Stimulated activated CD8-positive, alpha-beta memory T cell treated with anti-CD3 and anti-CD28 coated beads, Interleukin-15, amount 100 ng/mL, for 48 hours (primary cell): ENCODE data around the gene SPATA33.

Experiments
- DNase-seq, 2 donors: peaks; one replicate each; pipeline ENCODE4 v3.0.0-alpha.2; 2020; ENCODE audit warnings: low read depth in 2 of 2

Gene SPATA33

DNA sequence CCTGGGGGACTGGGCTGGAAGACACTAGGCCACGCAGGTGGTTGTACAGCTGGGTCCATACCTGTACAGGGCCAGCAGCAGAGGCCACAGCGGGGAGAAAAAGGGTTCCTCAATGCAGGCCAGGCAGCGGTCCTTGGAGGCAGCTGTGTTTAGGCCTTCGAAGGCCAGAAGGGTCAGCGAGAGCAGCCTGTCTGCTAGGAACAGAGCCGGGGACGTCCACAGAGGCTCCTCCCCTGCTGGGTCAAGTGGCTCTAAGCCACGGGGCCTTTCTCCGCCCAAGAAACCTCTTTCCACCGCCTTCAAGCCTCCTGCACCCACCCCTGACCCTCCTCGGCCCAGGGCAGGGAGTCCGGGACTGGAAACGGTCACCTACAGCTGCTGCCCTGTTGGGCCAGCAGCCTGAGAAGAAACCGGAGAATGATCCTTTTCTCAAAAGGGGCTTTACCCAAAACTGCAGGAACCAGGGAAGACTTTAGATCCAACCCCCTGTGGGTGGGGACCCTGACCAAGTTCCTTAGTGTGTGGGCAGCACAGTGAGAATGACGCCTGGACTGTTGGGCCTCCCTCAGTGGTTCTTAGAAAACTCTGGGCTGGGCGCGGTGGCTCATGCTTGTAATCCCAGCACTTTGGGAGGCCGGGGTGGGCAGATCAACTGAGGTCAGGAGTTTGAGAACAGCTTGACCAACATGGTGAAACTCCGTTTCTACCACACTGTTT lies 52.2 kb downstream of the SPATA33 start:
- DNase-seq, result no peak

DNA sequence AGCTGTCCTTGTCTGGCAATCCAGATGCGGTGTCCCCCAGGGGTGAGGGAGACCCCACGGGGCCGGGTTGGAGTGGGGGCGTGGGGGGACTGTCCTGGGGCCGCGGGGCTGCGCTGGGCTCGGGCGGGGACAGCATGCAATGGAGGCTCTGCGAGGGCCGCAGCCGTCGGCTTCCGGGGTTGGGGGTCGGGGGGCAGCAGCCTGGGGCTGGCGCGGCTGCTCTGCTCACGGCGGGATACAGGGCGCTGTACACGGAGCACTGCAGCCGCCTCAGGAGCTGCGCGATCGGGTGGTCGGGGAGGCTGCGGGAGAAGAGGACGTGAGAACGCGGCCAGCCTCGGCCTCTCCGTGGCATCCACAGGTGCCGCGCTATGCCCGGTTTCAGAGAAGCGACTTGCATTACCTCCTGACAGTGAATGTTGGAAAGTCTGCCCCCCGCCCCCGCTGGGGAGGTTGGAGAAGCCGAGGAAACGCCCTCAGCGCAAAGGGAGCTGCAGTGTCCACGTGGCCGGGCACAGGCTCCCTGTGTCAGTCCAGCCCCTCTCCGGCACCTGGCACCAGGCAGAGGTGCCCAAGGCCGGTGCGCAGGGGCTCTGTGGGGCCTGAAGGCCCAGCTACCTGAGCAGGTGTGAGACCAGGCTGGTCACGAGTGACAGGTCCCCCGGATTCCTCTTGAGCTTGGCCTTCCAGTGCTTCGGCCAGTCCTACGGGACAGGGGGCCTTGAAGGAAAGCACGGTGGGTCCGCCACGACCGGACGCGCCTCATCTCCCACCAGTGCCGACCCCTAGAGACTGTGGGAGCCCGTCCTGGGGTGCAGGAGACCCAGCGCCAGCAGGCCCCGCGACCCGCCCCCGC lies 53.3 kb downstream of the SPATA33 start:
- DNase-seq, result no peak

DNA sequence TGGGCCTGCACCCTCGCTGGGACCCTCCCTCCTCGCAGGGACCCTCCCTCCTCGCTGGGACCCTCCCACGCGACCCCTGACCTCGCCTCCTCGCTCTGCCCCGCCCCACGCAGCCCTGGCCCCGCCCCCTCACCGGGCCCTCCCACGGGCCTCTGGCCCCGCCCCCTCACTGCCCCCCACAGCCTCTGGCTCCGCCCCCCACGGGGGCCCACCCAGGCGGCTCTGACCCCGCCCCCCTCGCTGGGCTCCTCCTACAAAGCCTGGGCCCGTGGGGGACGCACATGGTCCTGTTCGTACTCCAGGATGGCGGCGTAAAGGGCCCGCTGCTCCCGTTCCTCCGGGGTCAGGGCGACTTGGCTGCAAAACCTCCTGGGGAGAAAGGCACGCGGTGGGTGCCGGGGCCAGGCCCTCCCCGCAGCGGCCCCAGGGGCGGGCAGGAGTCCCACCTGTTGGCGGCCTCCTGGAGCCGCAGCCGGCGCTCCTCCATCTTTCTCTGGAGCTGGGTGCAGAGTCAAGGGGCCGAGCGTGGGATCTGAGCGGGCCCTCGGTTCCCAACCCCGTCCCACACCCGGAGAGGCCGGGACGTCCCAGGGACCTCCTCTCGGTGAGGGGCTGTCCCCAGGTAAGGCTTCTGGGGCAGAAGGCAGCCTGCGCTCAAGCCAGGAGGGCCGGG lies 54.1 kb downstream of the SPATA33 start:
- DNase-seq, result peak in 1 of 2 donors; percentile 65

DNA sequence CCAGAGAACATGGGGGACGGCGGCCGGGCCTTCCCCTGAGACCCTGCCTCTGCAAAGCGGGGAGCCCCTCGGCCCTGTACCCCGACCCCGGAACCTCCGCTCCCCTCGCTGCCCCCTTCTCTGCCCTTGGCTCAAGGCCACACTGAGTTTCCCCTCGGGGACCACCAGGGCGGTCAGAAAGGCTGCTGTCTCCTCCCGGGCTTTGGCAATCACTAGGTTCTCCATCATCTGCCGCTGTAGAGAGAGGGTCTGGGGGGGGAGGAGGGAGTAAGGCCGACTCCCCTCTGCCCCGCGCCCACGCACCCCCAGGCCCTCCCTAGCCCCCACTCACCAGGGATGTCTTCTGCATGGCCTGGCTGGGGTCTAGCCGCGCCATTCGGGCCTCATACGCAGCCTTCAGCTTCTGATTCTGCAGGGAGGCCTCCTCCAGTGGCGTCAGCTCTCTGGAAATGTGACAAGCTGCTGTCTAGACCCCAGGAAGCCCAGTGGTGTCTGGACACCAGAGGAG lies 54.7 kb downstream of the SPATA33 start:
- no peak for DNase-seq

DNA sequence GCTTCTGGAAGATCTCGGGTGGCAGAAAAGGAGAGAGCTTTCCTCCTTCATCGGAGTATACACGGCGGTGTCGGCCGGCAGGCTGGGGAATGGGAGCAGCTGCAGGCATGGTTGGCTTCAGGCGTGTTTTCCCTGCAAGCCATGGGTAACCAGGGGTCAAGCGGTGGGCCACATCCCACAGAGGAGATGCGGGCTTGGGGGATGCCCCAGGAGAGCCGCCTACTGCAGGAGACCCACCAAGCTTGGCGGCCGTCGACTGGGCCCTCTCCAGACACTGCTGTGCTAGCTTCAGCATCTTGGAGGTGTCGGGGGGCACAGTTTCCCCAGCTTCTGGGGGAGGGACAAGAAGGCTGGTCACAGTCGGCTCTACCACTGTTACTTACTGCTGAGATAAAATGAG lies 58.9 kb downstream of the SPATA33 start:
- DNase-seq, result no peak

DNA sequence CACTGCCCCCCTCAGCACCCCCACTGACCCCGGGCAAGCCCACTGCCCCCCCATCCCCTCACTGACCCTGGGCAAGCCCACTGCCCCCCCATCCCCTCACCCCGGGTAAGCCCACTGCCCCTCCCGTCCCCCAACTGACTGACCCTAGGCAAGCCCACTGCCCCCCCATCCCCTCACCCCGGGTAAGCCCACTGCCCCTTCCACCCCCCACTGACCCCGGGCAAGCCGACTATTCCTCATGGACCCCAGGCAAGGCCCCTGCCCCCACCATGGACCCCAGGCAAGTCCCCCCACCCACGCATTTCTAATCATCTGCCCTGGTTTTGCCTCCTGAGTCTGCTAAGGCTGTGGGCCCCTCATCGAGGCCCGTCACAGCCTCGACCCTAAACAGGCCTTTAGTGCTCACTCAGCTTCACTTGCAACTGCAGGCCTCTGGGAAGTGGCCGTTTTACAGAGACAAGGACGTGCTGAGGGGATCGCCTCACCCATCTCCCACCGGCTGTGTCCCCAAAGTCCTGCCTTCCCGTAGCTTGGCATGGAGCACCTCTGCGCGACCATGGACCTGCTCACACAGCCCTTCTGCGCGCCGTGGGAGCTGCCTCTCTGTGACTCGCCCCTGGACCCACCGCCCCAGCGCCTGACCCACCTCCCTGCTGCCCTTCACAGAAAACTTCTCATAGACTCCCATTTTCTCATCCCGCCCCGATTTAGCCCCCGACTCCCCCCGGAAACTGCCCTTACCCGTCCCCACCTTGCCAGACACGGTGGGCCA lies 59.5 kb downstream of the SPATA33 start:
- DNase-seq, result no peak

DNA sequence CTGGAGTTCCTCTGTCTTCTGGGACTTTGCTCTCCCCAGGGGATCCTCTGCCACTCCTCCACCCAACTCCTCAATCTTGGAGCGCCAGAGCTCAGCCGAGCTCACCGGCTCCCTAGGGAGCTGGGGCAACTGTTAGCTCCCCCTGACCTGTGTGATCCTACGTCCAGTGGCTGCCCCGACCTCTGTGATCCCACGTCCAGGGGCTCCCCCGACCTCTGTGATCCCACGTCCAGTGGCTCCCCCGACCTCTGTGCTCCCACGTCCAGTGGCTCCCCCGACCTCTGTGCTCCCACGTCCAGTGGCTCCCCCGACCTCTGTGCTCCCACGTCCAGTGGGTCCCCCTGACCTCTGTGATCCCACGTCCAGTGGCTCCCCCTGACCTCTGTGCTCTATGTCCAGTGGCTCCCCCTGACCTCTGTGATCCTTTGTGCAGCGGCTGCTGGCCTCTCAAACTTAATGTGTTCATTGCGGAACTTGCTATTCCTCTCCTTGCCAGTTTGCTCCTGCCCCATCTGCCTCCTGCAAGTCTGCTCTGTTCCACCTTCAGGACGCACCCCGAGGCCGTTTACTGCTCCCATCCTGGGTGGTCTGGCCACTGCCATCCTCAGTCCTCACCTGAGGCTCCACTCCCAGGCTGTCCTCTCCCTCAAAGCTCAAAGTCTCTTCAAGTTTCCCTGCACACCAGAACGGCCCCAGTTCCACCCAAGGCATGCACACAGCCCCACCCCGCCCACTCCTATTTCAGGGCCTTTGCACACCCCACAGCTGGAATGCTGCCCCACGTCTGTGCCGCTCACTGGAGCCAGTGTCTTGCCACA lies 60.3 kb downstream of the SPATA33 start:
- no peak for DNase-seq
